Suprapubic skin (tissue), 3 donors: ENCODE measurements around the gene RTL10.

Source experiments
- POLR2AphosphoS5 ChIP-seq, 3 donors: sonication (generic); formaldehyde crosslinking; IDR thresholded peaks; one replicate each; pipeline ENCODE4 v1.6.1; 2017; ENCODE audit warnings: antibody characterized with exemption in 3 of 3
- TF ChIP-seq, protein P1 (sequence below), 2 donors: fragments of 200-600 bp in 1 of 2; fragments of 450-650 bp in 1 of 2; sonication (generic) in 1 of 2; IDR thresholded peaks; one replicate each; pipeline ENCODE4 v1.5.1; 2016 to 2019; ENCODE audit warnings: antibody characterized with exemption in 2 of 2, mild to moderate bottlenecking in 1 of 2, moderate library complexity in 1 of 2

DNA sequence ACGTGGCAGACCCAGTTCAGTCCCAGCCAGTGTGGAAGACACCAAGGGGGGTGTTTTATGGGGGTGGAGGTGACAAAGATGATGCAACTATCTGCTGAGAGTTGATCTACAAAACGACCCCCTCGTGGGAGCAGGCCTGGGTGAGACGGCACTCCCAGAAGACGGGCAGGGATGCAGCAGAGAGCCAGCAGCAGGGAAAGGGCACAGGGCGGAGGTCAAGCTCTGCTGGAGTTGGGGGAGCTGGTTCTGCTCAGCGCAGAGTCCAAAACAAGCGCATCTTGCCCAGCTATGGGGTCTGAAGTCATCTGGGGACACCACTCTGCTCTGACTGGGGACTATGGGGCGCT, 3.9 kb downstream of the RTL10 start:
- no peak for TF ChIP-seq POLR2AphosphoS5 (IDR thresholded peaks at IDR 0.05)
- TF ChIP-seq, protein P1, sequence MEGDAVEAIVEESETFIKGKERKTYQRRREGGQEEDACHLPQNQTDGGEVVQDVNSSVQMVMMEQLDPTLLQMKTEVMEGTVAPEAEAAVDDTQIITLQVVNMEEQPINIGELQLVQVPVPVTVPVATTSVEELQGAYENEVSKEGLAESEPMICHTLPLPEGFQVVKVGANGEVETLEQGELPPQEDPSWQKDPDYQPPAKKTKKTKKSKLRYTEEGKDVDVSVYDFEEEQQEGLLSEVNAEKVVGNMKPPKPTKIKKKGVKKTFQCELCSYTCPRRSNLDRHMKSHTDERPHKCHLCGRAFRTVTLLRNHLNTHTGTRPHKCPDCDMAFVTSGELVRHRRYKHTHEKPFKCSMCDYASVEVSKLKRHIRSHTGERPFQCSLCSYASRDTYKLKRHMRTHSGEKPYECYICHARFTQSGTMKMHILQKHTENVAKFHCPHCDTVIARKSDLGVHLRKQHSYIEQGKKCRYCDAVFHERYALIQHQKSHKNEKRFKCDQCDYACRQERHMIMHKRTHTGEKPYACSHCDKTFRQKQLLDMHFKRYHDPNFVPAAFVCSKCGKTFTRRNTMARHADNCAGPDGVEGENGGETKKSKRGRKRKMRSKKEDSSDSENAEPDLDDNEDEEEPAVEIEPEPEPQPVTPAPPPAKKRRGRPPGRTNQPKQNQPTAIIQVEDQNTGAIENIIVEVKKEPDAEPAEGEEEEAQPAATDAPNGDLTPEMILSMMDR (IDR thresholded peaks at IDR 0.05) = no peak
